ENCODE results near the gene SLC26A3. TPM values are rescaled to one million over a fixed set of nuclear protein-coding genes. Genes with fewer than 3 reads are reported as not detected.

Gene SLC26A3
- total and polyA plus RNA-seq, 2 experiments from 2014 or later: not detected

- no peaks in the 10 kb centered on the region for H3K27me3 Mint-ChIP-seq (ENCODE audit: insufficient read depth, low read depth, poor library complexity)
- no peak overlapping the region for H2AFZ ChIP-seq
- TF ChIP-seq ETS1 (IDR thresholded peaks at IDR 0.05) (no peak), ZNF114 (CRISPR knock-in tag; IDR thresholded peaks at IDR 0.05) (no peak), JUNB (IDR thresholded peaks at IDR 0.05; ENCODE audit: unreplicated experiment) (no peak), REST (IDR thresholded peaks at IDR 0.05; ENCODE audit: unreplicated experiment) (no peak), ZNF331 (CRISPR knock-in tag; IDR thresholded peaks at IDR 0.05; ENCODE audit: low read depth) (no peak), ZNF462 (CRISPR knock-in tag; IDR thresholded peaks at IDR 0.05) (no peak), EZH2phosphoT487 (IDR thresholded peaks at IDR 0.05; ENCODE audit: unreplicated experiment) (no peak), NANOG (IDR thresholded peaks at IDR 0.05; ENCODE audit: borderline replicate concordance) (no peak), CREB1 (CRISPR knock-in tag; IDR thresholded peaks at IDR 0.05; ENCODE audit: low read depth) (no peak)
- H3K4me1 ChIP-seq (ENCODE audit: insufficient read depth): no peaks in the 10 kb centered on the region
- H3K79me2 ChIP-seq (replicated peaks; ENCODE audit: insufficient read depth): no peaks in the 10 kb centered on the region
- H3K9me2 ChIP-seq (ENCODE audit: insufficient read depth): no peaks in the 10 kb centered on the region
- no peaks in the 10 kb centered on the region for H3K9me3 Mint-ChIP-seq
- H3K36me3 ChIP-seq (ENCODE audit: insufficient read depth): no peaks in the 10 kb centered on the region
- H4K20me1 ChIP-seq (replicated peaks; ENCODE audit: insufficient read depth): no peaks in the 10 kb centered on the region
- no peak overlapping the region for H3K27ac Mint-ChIP-seq
- H3K27ac ChIP-seq (ENCODE audit: low read depth): no peak overlapping the region
- H3K4me3 ChIP-seq: no peak overlapping the region
- H3K4me1 Mint-ChIP-seq: no peaks in the 10 kb centered on the region
- no peaks in the 10 kb centered on the region for H3K27me3 ChIP-seq (ENCODE audit: insufficient read depth)
- ATAC-seq (no peak), DNase-seq (ENCODE audit: low spot score) (no peak)
- H3F3A ChIP-seq (replicated peaks; ENCODE audit: low read depth): no peaks in the 10 kb centered on the region
- no peak overlapping the region for H3K4me2 ChIP-seq
- H3K36me3 Mint-ChIP-seq (ENCODE audit: low read depth): no peaks in the 10 kb centered on the region
- no peak overlapping the region for H3K4me3 Mint-ChIP-seq
These were observed 15.6 kb upstream of the SLC26A3 start for GRCh38 chr7:107818622-107819021.
